ENCODE measurements around the gene MUC4. TPM values are rescaled to one million over a fixed set of nuclear protein-coding genes. Genes with fewer than 3 reads are reported as not detected.
A peak's percentile ranks its signal among the peaks of the same experiment; 100 is the strongest.

MUC4 gene
- total RNA-seq, 1 experiment from 2014 or later, result 1.5 TPM

DNA sequence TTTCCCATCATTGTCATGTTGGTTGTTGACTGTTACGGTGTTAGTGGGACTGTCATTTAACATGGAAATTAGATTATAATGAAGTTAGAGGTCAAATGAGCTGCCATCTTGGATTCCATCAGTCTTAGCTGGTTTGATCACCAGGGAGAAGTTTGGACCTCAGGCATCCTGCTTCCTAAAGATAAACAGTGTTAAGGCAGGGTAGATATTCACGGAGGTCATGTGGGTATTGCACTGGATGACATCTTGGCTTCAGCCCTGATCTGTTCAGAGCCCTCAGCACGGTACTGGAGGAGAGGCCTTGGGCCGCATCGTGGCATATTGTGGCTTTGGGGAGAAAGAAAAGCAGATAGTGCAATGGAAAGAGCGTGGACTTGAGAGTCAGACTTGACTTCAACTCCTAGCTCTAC, 102.0 kb downstream of the MUC4 start:
- Histone ChIP-seq H3K36me3 (no peaks in the 10 kb centered on the region), H3K4me1 (no peaks in the 10 kb centered on the region), H3K27me3 (no peaks in the 10 kb centered on the region), H3K4me3 (no peak overlapping the region), H3K27ac (no peak overlapping the region), H3K9me3 (replicated peaks) (no peaks in the 10 kb centered on the region)
- DNase-seq, result no peak

DNA sequence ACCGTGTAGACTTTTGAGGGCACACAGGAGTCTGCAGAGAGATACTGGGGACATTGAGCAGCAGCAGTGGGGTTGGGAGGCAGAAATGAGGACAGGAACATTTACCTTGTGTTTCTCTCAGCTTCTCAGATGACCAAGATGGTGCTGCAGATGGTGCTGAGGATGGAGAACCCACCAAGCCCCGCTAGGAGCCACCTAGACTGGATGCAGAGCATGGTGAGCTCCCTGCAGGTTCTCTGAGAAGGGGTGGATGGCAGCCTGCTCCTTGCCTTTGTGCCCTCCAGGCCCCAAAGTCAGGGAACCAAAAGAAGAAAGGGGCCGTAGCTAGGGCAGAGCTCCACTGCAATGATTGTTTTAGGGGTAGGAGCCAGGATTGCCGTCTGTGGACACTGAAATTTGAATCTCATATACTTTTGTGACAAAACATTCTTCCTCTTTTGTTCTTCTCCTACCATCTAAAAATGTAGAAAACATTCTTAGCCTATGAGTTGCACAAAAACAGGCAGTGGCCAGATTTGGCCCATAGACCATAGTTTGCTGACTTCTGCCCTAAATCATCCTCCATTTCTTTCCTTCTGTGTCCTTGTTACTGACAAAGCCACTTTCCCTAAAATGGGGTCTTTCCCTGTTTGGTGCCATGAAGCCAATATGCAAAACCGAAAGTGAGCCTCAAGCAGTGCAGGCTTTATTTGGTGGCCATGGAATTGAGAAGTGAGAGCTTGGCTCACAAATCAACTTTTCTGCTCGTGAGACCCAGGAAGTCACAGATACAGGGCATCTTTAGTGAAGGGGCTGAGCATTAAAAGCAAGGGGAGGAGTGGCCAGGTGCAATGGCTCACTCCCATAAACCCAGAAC, 102.9 kb downstream of the MUC4 start:
- DNase-seq, result no peak

DNA sequence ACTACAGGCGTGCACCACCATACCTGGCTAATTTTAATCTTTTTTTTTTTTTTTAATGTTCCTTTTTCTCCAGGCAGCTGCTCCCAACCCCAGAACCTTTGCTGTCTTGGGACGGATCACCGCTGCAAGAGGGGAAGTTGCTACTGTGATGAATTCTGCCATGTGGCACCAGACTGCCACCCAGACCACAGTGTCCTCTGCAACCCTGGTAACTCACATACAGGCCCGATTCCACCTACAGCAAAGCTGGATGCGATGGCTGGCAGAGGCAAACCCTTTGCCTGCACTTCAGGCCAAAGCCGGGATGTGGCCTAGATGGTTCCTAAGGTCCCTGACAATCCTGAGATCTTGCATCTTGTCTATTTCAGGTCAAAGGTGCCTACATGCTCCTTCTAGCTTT, 103.7 kb downstream of the MUC4 start:
- Histone ChIP-seq H3K9me3 (replicated peaks) (no peaks in the 10 kb centered on the region), H3K27ac (no peak overlapping the region), H3K27me3 (no peaks in the 10 kb centered on the region), H3K4me3 (no peak overlapping the region), H3K36me3 (no peaks in the 10 kb centered on the region), H3K4me1 (no peaks in the 10 kb centered on the region)
- no peak for DNase-seq

More for the DNA sequence above, 102.9 kb downstream of the MUC4 start:
- Histone ChIP-seq H3K4me3 (no peak overlapping the region), H3K4me1 (no peaks in the 10 kb centered on the region), H3K27ac (no peak overlapping the region), H3K9me3 (replicated peaks) (no peaks in the 10 kb centered on the region), H3K27me3 (no peaks in the 10 kb centered on the region), H3K36me3 (no peaks in the 10 kb centered on the region)

DNA sequence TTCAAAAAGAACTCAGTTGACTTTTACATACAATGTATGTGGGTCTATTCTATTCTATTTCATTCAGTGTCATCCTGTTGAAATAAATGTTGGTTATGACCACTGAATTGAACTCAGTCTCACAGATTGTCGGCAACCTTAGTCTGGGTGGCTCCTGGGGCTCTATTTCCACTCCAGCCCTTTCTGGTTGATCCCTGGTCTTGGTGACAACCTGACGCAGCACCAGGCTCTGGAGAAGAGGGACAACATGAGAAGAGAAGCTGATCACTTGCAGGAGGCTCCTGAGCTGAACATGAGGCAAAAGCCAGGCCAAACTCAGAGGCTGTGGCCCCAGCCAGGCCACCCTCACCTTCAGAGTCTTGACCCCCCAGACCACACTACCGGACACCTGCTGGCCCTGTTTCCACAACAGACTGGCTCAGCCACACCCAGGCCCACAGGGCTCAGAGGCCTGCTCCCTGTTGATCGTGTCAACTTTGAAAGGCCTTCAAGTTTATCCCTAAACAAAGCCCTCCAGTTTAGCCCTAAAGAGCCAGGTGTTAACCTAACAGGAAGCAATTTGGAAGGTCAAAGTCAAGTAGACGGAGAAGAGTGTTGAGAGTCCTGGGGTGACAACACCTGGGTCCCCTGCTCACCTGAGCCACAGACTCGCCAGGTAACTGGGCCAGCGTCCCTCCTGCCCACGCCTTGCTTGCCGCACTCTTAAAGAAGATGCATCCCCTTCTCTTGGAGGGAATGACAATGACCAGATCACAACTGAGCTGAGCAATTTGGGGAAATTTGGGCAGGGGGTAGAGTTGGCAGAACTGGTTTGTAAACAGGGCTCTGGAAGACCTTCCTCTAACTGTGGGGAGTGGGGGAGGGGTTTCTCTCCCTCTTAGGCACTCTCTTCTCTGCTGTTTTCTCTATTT, 106.4 kb downstream of the MUC4 start:
- Histone ChIP-seq H3K27ac (no peak overlapping the region), H3K4me1 (no peaks in the 10 kb centered on the region), H3K36me3 (no peaks in the 10 kb centered on the region), H3K9me3 (replicated peaks) (no peaks in the 10 kb centered on the region), H3K27me3 (no peaks in the 10 kb centered on the region), H3K4me3 (no peak overlapping the region)
- no peak for DNase-seq

DNA sequence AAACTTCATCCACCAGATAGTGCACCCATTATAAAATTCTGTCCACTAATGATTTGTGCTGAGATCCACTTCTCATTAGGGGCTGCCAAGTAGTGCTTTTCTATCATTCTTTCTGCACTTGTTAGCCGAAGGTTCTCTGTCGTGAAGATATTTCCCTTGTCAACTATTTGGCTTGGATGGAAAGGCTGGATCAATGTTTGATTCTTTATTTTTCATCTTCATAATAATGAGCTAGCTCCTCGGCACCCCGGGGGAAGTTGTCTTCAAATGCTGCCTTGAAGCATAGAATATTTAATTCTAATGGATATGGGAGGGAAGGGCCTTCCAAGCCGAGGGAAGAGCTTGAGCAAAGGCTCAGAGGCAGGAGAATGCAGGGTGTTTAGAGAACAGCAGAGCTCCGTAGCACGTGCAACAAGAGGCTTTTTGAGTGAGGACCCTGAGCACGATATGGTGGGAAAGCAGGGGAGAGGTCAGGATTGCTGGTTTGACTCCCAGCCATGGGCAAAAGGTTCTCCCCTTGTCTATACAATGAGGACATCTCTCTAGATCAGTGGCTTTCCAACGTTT, 107.2 kb downstream of the MUC4 start:
- Histone ChIP-seq H3K9me3 (replicated peaks) (no peaks in the 10 kb centered on the region), H3K27me3 (no peaks in the 10 kb centered on the region), H3K36me3 (no peaks in the 10 kb centered on the region), H3K4me3 (no peak overlapping the region), H3K27ac (no peak overlapping the region), H3K4me1 (no peaks in the 10 kb centered on the region)
- no peak for DNase-seq

DNA sequence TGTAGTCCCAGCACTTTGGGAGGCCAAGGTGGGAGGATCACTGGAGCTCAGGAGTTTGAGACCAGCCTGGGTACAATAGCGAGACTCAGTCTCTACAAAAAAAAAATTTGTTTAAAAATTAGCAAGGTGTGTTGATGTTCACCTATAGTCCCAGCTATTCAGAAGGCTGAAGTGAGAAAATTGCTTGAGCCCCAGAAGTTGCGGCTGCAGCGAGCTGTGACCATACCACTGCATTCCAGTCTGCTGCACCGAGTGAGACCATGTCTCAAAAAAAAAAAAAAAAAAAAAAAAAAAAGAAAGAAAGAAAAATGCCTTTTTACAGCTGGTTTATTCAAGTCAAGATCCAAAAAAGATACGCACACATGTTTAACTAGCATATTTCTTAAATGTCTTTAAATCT, 108.0 kb downstream of the MUC4 start:
- Histone ChIP-seq H3K9me3 (replicated peaks) (no peaks in the 10 kb centered on the region), H3K4me3 (no peak overlapping the region), H3K36me3 (no peaks in the 10 kb centered on the region), H3K27me3 (no peaks in the 10 kb centered on the region), H3K4me1 (no peaks in the 10 kb centered on the region), H3K27ac (no peak overlapping the region)
- no peak for DNase-seq

DNA sequence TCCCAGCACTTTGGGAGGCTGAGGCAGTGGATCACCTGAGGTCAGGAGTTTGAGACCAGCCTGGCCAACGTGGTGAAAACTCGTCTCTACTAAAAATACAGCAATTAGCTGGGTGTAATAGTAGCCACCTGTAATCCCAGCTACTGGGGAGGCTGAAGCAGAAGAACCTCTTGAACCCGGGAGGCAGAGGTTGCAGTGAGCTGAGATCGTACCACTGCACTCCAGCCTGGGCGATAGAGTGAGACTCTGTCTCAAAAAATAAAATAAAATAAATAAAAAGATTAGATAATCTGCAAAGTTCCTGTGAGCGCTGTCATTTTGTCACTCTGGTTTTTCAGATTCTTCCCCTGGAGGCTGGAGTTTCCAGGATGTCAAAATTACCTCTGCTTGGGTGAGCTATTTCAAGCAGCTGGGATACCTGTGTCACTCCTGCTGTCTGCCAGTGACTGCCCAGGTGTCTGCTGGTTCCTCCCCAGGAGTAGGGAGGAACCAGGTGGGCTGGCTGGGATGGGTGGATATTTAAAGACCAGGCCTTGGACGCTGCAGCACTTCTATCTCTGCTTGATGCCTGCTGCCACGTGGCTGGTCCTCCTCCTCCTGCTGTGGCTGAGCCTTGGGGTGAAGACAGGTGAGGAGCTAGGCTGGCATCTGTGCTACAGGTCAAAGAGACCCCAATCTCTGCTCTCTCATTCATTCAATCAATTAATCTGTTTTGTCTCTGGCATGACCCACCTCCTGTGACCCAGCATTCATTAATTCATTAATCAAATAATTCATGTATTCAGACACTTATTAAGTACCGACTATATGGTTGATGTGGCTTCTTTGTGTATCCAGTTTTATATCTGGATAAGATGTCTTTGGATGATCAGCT, 110.5 kb downstream of the MUC4 start:
- Histone ChIP-seq H3K4me1 (peaks cover 11% of the 10 kb centered on the region), H3K4me3 (no peak overlapping the region), H3K36me3 (no peaks in the 10 kb centered on the region; the same call in 1 of the 2 replicates), H3K9me3 (replicated peaks) (no peaks in the 10 kb centered on the region), H3K27me3 (no peaks in the 10 kb centered on the region), H3K27ac (no peak overlapping the region)
- DNase-seq, result no peak

DNA sequence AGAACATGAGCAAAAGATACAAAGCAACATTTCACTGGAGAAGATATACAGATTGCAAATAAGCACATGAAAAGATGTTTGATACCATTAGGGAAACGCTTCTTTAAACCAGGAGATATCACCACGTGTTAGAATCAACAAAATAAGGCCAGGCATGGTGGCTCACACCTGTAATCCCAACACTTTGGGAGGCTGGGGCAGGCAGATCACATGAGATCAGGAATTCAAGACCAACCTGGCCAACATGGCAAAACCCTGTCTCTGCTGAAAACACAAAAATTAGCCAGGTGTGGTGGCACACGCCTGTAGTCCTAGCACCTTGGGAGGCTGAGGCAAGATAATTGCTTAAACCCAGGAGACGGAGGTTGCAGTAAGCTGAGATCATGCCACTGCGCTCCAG, 111.4 kb downstream of the MUC4 start:
- H3K36me3 ChIP-seq, result peaks cover 2% of the 10 kb centered on the region; the same call in 1 of the 2 replicates
- H3K4me1 ChIP-seq, result peaks cover 11% of the 10 kb centered on the region
- H3K9me3 ChIP-seq (replicated peaks), result no peaks in the 10 kb centered on the region
- no peak for DNase-seq
- no peak overlapping the region for H3K4me3 ChIP-seq
- no peaks in the 10 kb centered on the region for H3K27me3 ChIP-seq
- no peak overlapping the region for H3K27ac ChIP-seq

DNA sequence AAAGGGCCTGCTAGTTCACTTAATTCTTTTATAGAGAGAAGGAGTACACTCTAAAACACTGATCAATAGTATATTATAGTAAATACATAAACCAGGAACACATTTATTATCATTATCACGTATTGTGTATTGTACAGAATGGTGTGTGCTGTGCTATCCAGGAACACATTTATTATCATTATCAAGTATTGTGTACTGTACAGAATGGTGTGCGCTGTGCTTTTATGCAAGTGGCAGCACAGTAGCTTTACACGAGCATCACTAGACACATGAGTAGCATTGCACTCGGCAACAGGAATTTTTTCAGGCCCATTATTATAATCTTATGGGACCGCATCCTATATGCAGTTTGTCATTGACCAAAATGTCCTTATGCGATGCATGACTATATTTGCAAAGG, 111.9 kb downstream of the MUC4 start:
- H3K4me1 ChIP-seq, result peaks cover 11% of the 10 kb centered on the region
- DNase-seq, result no peak

DNA sequence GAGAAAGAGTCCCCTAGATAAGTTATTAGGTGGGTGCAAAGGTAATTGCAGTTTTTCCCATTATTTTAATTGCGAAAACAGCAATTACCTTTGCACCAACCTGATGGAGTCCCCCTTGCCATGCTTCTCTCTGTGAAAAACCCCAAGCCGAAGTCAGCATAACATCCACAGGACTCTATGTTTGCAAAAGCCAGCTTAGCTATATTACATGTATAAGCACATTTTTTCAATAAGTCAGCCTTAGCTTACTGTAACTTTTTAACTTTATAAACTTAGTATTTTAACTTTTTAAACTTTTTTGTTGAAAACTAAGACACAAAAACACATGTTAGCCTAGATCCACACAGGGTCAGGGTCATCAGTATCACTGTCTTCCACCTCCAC, 112.3 kb downstream of the MUC4 start:
- Histone ChIP-seq H3K27ac (no peak overlapping the region), H3K36me3 (peaks cover 7% of the 10 kb centered on the region), H3K27me3 (no peaks in the 10 kb centered on the region), H3K4me3 (no peak overlapping the region), H3K9me3 (replicated peaks) (no peaks in the 10 kb centered on the region), H3K4me1 (peaks cover 11% of the 10 kb centered on the region)
- DNase-seq, result no peak

More for the DNA sequence above, 111.9 kb downstream of the MUC4 start:
- H3K36me3 ChIP-seq, result peaks cover 6% of the 10 kb centered on the region
- no peaks in the 10 kb centered on the region for H3K27me3 ChIP-seq
- no peaks in the 10 kb centered on the region for H3K9me3 ChIP-seq (replicated peaks)
- no peak overlapping the region for H3K4me3 ChIP-seq
- H3K27ac ChIP-seq, result no peak overlapping the region

DNA sequence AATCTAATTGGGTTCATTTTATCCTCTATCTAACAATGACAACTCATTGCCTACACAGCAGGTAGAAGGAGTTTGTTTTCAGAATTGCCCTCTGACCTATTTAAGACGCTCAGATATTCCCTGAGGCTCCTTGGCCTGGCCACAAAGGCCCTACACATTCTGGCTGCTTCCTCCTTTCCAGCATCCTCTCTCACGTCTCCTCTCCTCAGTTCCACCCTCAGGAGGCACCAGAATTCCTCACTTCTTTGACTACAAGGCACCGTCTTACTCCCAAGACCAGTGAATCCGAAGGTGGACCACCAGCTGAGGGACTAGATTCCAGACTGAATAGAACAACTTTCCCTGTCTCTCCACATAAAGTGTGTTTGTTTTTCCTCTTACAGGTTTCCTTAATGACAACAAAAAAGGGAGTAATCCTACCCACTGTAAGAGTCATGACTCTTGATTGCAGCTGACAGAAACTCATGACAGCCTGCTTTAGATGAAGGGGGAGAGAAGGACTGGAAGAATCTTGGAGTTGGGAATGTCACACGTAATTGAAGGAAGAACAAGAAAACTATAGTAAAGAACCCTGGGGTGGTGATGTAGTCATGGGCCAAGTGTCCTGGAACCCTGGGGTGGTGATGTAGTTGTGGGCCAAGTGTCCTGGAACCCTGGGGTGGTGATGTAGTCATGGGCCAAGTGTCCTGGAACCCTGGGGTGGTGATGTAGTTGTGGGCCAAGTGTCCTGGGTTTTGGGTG, 112.9 kb downstream of the MUC4 start:
- Histone ChIP-seq H3K27ac (no peak overlapping the region), H3K4me1 (peaks cover 11% of the 10 kb centered on the region), H3K27me3 (no peaks in the 10 kb centered on the region), H3K4me3 (no peak overlapping the region), H3K9me3 (replicated peaks) (no peaks in the 10 kb centered on the region), H3K36me3 (peaks cover 7% of the 10 kb centered on the region)
- no peak for DNase-seq

DNA sequence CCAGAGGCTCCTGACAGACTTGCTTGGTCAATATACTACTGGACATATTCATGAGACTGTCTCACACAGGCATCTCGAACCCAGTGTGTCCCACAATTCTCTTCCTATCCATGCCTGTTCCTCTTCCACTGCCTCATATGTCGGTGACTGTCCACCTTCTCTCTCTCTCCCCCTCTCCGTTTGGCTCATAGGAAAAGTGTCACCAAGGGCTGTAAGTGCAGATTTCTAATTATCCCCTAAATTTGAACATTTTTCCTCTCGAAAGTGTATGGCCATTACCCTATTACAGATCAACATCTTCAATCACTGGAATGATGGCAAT, 113.4 kb downstream of the MUC4 start:
- Histone ChIP-seq H3K9me3 (replicated peaks) (no peaks in the 10 kb centered on the region), H3K27me3 (no peaks in the 10 kb centered on the region), H3K27ac (no peak overlapping the region), H3K36me3 (peaks cover 11% of the 10 kb centered on the region), H3K4me3 (no peak overlapping the region), H3K4me1 (peaks cover 11% of the 10 kb centered on the region)
- no peak for DNase-seq

DNA sequence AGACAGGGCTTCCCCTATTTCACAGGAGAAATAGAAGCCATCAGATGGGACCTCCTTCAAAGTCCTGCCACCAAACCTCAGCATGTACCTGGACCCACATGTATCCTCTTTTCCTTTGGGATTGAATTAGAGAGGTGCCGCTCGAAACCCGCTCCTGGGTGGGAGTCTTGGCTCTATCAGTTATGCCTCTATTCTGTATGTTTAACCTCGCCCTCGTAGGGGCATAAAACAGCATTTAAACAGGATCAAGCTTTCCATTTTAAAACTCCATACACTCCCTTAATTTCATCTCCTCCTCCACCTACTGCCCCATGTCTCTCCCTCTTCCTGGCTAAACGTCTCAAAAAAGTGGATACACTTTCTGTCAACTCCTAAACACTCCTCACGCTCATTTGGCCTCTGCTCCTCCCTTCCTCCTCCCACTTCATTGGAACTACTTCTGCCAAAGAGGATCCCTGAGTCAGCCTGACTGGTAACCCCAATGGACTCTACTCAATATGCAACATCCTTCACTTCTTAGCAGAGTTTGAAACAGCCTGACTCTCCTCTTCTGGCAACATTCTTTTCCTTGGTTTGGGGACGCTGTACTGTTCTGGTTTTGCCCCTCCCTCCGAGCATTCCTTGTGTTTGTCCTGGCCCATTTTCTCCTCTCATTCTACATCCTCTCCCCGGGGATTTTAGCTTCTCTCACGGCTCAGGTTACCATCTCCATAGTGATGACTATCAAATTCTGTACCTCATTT, 114.0 kb downstream of the MUC4 start:
- peaks cover 11% of the 10 kb centered on the region for H3K36me3 ChIP-seq
- peak in 1 of 2 experiments; percentile 31 for DNase-seq
- no peak overlapping the region for H3K27ac ChIP-seq
- H3K4me3 ChIP-seq, result no peak overlapping the region
- H3K27me3 ChIP-seq, result no peaks in the 10 kb centered on the region
- no peaks in the 10 kb centered on the region for H3K9me3 ChIP-seq (replicated peaks)
- peaks cover 11% of the 10 kb centered on the region for H3K4me1 ChIP-seq

All from SJCRH30 (cell line).